NB4 (cell line): ENCODE results near the gene SLC35G3.

ENCODE experiments used
- CTCF ChIP-seq: IDR thresholded peaks from one replicate; pipeline ENCODE4 v1.5.1; 2012; ENCODE audit warnings: low read depth, low read length
- MYC ChIP-seq: IDR thresholded peaks from 2 replicates; pipeline ENCODE4 v1.6.1; 2011; ENCODE audit warnings: low read depth, low read length
- POLR2A ChIP-seq: IDR thresholded peaks from 2 replicates; pipeline ENCODE4 v1.6.1; 2011; ENCODE audit warnings: mild to moderate bottlenecking; ENCODE audit not compliant: insufficient read length; ENCODE audit errors: extremely low read depth

GRCh38 chr17:35144840-35145239, 49.4 kb downstream of the SLC35G3 start:
- TF ChIP-seq CTCF (no peak), POLR2A (no peak), MYC (no peak)
